ENCODE results near the gene FN3KRP. TPM values are rescaled to one million over a fixed set of nuclear protein-coding genes. Genes with fewer than 3 reads are reported as not detected.
"Not testable (repeated sequence)": the region's sequence is repeated elsewhere in the genome, so short reads cannot be mapped to it uniquely, and the experiment has no call there.

FN3KRP gene
- total and polyA plus RNA-seq, 4 donors = 10.1 to 15.5 (median 11.0) TPM

DNA sequence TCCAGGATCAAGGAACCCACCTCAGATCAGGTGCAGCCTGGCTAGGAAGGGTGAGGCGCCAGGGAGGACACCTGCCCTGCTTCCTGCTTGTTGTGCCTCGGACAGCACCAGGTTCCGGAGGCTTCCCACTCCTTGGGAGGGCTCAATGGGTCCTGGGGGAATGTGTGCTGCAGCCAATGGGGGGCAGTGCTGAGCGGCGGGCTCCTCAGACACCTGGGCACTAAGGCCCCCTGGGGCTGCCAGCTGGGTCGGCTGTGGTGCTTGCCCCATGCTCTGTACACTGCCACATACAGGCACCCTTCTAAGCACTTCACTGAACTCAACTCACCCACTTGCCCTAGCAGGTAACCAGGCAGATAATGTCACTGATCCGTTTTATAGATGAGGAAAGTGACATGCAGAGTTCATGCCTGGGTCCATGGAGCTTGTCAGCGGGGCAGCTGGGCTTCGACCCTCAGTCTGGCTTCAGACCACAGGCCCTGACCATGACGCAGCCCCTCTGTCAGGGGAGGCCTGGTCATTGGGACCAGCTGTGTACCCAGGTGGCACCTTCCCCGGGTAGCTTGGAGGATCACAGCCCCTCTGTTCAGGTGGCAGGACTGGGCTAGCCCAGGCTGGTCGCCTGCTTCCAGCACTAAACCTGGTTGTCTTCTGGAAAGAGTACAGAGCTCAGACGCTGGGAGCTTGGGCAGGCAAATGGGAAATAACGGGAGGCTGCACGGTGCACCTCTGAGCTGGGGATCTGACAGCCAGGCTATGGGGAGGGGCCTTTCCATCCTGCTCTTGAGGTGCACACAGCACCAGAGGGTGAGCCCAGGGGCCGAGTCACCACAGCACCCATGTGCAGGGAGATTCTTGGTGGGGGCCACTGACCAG, 27.1 kb downstream of the FN3KRP start:
- WGBS = 96% methylated on average over 16 of the region's 16 CpGs
- TF ChIP-seq NR2F2 (IDR thresholded peaks at IDR 0.05) = no peak
- no peak for TF ChIP-seq FOXA1 (IDR thresholded peaks at IDR 0.05)
- TF ChIP-seq EGR1 (IDR thresholded peaks at IDR 0.05; ENCODE audit: low read depth in 2 of 2) = no peak
- no peak for TF ChIP-seq JUND (IDR thresholded peaks at IDR 0.05)
- TF ChIP-seq, protein P1, sequence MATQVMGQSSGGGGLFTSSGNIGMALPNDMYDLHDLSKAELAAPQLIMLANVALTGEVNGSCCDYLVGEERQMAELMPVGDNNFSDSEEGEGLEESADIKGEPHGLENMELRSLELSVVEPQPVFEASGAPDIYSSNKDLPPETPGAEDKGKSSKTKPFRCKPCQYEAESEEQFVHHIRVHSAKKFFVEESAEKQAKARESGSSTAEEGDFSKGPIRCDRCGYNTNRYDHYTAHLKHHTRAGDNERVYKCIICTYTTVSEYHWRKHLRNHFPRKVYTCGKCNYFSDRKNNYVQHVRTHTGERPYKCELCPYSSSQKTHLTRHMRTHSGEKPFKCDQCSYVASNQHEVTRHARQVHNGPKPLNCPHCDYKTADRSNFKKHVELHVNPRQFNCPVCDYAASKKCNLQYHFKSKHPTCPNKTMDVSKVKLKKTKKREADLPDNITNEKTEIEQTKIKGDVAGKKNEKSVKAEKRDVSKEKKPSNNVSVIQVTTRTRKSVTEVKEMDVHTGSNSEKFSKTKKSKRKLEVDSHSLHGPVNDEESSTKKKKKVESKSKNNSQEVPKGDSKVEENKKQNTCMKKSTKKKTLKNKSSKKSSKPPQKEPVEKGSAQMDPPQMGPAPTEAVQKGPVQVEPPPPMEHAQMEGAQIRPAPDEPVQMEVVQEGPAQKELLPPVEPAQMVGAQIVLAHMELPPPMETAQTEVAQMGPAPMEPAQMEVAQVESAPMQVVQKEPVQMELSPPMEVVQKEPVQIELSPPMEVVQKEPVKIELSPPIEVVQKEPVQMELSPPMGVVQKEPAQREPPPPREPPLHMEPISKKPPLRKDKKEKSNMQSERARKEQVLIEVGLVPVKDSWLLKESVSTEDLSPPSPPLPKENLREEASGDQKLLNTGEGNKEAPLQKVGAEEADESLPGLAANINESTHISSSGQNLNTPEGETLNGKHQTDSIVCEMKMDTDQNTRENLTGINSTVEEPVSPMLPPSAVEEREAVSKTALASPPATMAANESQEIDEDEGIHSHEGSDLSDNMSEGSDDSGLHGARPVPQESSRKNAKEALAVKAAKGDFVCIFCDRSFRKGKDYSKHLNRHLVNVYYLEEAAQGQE (IDR thresholded peaks at IDR 0.05) = no peak
- TF ChIP-seq RXRA (IDR thresholded peaks at IDR 0.05) = no peak
- TF ChIP-seq ZBTB33 (IDR thresholded peaks at IDR 0.05) = no peak
- no peak for TF ChIP-seq SP1 (IDR thresholded peaks at IDR 0.05)
- TF ChIP-seq GABPA (IDR thresholded peaks at IDR 0.05 in 1 of 2, conservative IDR thresholded peaks at IDR 0.05 in 1 of 2) = no peak
- no peak for TF ChIP-seq HNF4G (IDR thresholded peaks at IDR 0.05)
- no peak for TF ChIP-seq YY1 (IDR thresholded peaks at IDR 0.05)
- no peak for TF ChIP-seq MAX (IDR thresholded peaks at IDR 0.05)
- TF ChIP-seq FOXA2 (IDR thresholded peaks at IDR 0.05) = no peak
- no peak for TF ChIP-seq RAD21 (IDR thresholded peaks at IDR 0.05)
- TF ChIP-seq HNF4A (conservative IDR thresholded peaks at IDR 0.05) = no peak
- TF ChIP-seq CTCF (IDR thresholded peaks at IDR 0.05; ENCODE audit: low read depth, low read length, missing input control) = no peak
- no peak for TF ChIP-seq TAF1 (conservative IDR thresholded peaks at IDR 0.05)
- Histone ChIP-seq H3K4me1 (ENCODE audit: control insufficient read depth in 4 of 4, insufficient read depth in 4 of 4, low read length in 3 of 4) (peaks cover 3 to 28% (median 6%) of the 10 kb centered on the region in 4 donors), H3K9me3 (ENCODE audit: control insufficient read depth in 4 of 4, low read length in 3 of 4) (peaks cover 0 to 4% (median 0%) of the 10 kb centered on the region in 4 donors), H3K4me3 (ENCODE audit: low read depth in 1 of 3, low read length in 3 of 3) (no peak overlapping the region), H3K36me3 (ENCODE audit: control insufficient read depth in 4 of 4, insufficient read depth in 3 of 4, low read depth in 1 of 4, low read length in 3 of 4) (peaks cover 4 to 15% (median 12%) of the 10 kb centered on the region in 4 donors), H3K27me3 (ENCODE audit: control insufficient read depth in 4 of 4, insufficient read depth in 4 of 4, low read length in 3 of 4) (no peaks in the 10 kb centered on the region), H3K9ac (ENCODE audit: low read depth in 1 of 2, low read length in 2 of 2) (no peak overlapping the region), H3K27ac (ENCODE audit: low read depth in 1 of 2, low read length in 2 of 2) (no peak overlapping the region)
- DNase-seq (ENCODE audit: low spot score) = no peak

DNA sequence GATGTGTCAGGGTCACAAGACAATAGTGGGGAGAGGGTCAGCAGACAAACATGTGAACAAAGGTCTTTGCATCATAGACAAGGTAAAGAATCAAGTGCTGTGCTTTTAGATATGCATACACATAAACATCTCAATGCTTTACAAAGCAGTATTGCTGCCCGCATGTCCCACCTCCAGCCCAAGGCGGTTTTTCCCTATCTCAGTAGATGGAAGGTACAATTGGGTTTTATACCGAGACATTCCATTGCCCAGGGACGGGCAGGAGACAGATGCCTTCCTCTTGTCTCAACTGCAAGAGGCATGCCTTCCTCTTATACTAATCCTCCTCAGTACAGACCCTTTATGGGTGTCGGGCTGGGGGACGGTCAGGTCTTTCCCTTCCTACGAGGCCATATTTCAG, 28.2 kb downstream of the FN3KRP start:
- not testable (repeated sequence) for H3K27ac ChIP-seq (ENCODE audit: low read depth in 1 of 2, low read length in 2 of 2); H3K9me3 ChIP-seq (ENCODE audit: control insufficient read depth in 4 of 4, low read length in 3 of 4); H3K4me3 ChIP-seq (ENCODE audit: low read depth in 1 of 3, low read length in 3 of 3); H3K9ac ChIP-seq (ENCODE audit: low read depth in 1 of 2, low read length in 2 of 2); H3K27me3 ChIP-seq (ENCODE audit: control insufficient read depth in 4 of 4, insufficient read depth in 4 of 4, low read length in 3 of 4); DNase-seq (ENCODE audit: low spot score)
- 89% methylated on average over 7 of the region's 7 CpGs for WGBS
- H3K36me3 ChIP-seq (ENCODE audit: control insufficient read depth in 4 of 4, insufficient read depth in 3 of 4, low read depth in 1 of 4, low read length in 3 of 4) = peaks cover 4 to 15% (median 12%) of the 10 kb centered on the region in 4 donors
- peaks cover 3 to 26% (median 5%) of the 10 kb centered on the region in 4 donors for H3K4me1 ChIP-seq (ENCODE audit: control insufficient read depth in 4 of 4, insufficient read depth in 4 of 4, low read length in 3 of 4)

Data from liver (tissue), 9 donors.